Suppressor macrophage treated with lipopolysaccharide for 1 hour (primary cell): ENCODE data around the gene SCN7A.

Experiments used
- DNase-seq, 3 donors: peaks; one replicate each; pipeline ENCODE4 v3.0.0-alpha.2; 2020 to 2022

Gene SCN7A

GRCh38 chr2:166451468-166451867 is 42.6 kb downstream of the SCN7A start:
- DNase-seq, result no peak

- no peak for DNase-seq
Observed at GRCh38 chr2:166449439-166449838, 44.6 kb downstream of the SCN7A start.

DNA sequence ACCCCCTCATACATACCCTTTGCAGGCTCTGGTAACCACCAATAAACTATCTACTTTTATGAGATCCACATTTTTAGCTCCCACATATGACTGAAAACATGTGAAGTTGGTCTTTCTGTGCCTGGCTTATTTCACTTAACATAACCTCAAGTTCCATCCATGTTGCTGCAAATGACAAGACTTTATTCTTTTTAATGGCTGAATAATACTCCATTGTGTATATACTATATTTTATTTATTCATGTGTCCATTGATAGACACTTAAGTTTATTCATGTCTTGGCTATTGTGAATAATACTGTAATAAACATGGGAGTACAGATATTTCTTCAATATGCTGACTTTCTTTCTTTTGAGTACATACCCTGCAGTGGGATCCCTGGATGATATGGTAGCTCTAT is 45.9 kb downstream of the SCN7A start:
- no peak for DNase-seq

- no peak for DNase-seq
Observed at GRCh38 chr2:166444306-166444705, 49.7 kb downstream of the SCN7A start.

DNA sequence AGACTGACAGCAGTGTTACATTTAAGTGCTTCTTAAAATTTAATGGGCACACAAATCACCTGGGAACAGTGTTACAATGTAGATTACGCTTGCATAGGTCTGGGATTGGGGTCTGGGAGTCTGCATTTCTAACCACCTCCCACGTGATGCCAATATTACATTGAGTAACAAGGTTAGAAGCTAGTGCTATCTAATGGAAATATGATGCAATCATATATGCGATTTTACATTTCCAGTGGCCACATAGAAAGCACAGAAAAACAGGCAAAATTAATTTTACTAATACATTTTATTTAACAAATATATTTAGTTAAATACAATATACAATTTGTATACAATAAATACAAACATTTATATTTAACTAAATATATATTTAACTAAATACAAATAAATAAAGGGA is 53.7 kb downstream of the SCN7A start:
- DNase-seq, result no peak

DNA sequence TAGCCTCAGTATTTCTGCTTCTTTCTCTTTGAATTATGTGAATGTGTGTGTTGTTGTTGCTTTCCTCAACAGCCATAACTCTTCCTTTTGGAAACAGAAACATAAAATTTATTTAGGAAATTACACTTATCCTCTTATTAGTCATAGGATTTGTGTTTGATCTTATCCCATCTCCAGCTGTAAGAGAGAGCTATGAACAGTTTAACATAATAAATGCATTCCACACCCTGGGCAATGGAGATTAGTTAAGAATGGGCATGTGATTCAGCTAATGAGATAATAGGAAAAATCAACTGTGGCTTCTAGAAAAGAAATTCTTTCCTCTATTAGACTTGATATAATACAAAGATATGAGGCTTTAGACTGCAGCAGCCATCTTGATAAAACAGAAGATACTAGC is 55.0 kb downstream of the SCN7A start:
- no peak for DNase-seq

DNA sequence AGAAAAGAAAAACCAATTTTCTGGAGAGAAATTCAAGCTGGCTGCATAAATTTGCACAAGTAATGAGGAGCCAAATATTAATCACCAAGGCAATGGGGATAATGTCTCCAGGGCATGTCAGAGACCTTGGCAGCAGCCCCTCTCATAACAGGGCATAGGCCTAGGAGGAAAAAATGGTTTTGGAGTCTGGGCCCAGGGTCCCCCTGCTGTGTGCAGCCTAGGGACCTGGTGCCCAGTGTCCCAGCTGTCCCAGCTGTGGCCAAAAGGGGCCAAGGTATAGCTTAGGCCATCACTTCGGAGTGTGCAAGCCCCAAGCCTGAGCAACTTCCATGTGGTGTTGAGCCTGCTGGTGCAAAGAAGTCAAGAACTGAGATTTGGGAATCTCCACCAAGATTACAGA is 57.1 kb downstream of the SCN7A start:
- no peak for DNase-seq

- DNase-seq, result peak; percentile 43 to 66 (median 55)
Observed at GRCh38 chr2:166436189-166436588, 57.9 kb downstream of the SCN7A start.

- no peak for DNase-seq
Observed at GRCh38 chr2:166434491-166434890, 59.6 kb downstream of the SCN7A start.

DNA sequence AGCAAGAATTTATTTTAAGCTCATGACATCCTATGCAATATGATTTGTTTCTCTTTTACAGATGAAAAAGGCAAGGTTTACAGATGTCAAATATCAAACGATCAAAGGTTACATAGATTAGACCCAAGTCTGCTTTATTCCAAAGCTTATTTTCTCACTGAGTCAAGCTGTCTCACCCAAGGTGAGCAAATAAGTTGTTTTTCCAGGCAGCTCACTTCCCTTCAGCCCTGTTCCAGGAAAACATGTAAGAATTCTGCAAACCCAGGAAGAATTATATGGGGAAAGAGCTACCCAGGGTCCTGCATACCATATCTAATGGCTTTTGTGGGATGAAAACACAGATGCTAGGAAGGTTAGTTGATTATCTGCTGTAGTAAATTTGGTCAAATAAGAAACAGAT is 60.6 kb downstream of the SCN7A start:
- DNase-seq, result no peak

DNA sequence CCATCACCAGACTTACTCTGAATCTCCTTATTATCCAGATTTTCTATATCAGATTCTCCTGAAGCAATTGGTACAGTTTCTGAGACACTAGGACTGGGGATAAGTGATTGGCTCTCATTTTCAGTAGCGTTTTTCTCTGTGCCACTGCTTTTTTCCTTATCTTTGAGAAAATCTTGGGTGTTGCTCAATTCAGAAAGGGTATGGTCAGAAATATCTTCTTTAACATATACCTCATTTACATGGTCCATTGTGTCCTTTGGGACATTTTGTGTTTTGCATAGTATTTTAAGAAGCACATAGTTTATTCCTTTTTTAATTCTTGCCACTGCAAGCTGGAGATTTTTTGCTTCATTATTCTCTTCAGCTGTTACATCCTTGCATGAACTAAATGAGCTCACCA is 61.7 kb downstream of the SCN7A start:
- DNase-seq, result no peak

- no peak for DNase-seq
Observed at GRCh38 chr2:166424841-166425240, 69.2 kb downstream of the SCN7A start.

- DNase-seq, result peak; percentile 24 to 58 (median 52)
Observed at GRCh38 chr2:166419616-166419934, 74.5 kb downstream of the SCN7A start.

GRCh38 chr2:166418853-166419615 is 75.0 kb downstream of the SCN7A start:
- no peak for DNase-seq

DNA sequence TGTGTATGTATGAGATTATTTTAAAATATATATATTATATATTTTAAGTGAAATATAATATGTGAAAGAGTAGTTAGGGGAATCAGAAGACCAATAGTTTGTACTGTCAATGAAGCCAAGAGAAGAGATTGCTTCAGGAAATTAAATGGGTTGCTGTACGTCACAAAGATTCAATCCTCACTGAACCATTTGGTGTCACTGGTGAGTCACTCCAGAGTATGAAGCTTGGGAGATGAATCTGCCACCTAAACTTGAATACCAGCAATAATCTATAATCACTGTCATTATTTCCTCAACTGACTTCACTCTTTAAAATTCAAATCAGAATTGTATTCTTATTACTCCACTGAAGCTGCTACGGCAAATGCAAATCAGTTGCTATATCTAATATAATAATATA is 76.4 kb downstream of the SCN7A start:
- DNase-seq, result peak; percentile 38 to 64 (median 53)

GRCh38 chr2:166413255-166413654 is 80.8 kb downstream of the SCN7A start:
- DNase-seq, result peak; percentile 35 to 80 (median 76)

- DNase-seq, result no peak
Observed at GRCh38 chr2:166411473-166412230, 82.4 kb downstream of the SCN7A start.

- peak; percentile 72 to 89 (median 88) for DNase-seq
Observed at GRCh38 chr2:166410828-166411472, 83.1 kb downstream of the SCN7A start.

DNA sequence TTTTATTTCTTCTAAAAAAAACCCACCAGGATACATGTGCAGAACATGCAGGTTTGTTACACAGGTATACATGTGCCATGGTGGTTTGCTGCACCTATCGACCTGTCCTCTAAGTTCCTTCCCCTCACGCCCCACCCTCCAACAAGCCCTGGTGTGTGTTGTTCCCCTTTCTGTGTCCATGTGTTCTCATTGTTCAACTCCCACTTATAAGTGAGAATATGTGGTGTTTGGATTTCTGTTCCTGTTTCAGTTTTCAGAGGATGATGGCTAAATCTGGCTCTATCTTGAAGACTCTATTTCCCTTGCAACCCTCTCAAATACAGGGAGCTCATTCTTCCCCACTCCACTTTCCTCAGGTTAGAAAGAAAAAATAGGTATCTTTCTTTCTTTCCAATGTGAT is 86.3 kb downstream of the SCN7A start:
- DNase-seq, result peak; percentile 51 to 65 (median 55)

GRCh38 chr2:166406374-166406773 is 87.7 kb downstream of the SCN7A start:
- no peak for DNase-seq

GRCh38 chr2:166405569-166405926 is 88.5 kb downstream of the SCN7A start:
- DNase-seq, result no peak

GRCh38 chr2:166404831-166405568 is 89.0 kb downstream of the SCN7A start:
- DNase-seq, result no peak

GRCh38 chr2:166394245-166394644 is 99.8 kb downstream of the SCN7A start:
- no peak for DNase-seq
